Endothelial cell of umbilical vein (primary cell): ENCODE measurements around the gene ANAPC13. TPM values are rescaled to one million over a fixed set of nuclear protein-coding genes. Genes with fewer than 3 reads are reported as not detected.

Experiments used
- BruUV-seq: library from RNA; stranded (reverse); fragments of 400-500 nt; replicated peaks from 2 replicates; lab custom pipeline; 2021; lab: Mats Ljungman, UMichigan
- CTCF ChIA-PET: fragments of 300-600, 350-600 bp; sonication (Branson Sonifier 250); formaldehyde crosslinking; loops from one replicate; lab custom pipeline; 2021; ENCODE audit warnings: antibody characterized with exemption, inconsistent platforms; lab: Charles Lee
- POLR2A ChIA-PET: fragments of 300-600, 350-600 bp; sonication (Branson Sonifier 250); formaldehyde crosslinking; loops from one replicate; lab custom pipeline; 2021; ENCODE audit warnings: antibody characterized with exemption, inconsistent platforms; lab: Charles Lee
- DNase-seq: peaks from one replicate; pipeline ENCODE4 v3.0.0-alpha.2; 2011; ENCODE audit warnings: low read depth, low spot score
- FAIRE-seq: peaks from 2 replicates; lab custom pipeline; 2011; peaks lifted over from hg19 to GRCh38; lab: Jason Lieb, UNC
- H2AFZ ChIP-seq: 2 replicates; pipeline ENCODE4 v1.6.0; 2012; ENCODE audit warnings: low read depth, low read length, control low read depth, inconsistent platforms
- H3K27ac ChIP-seq: 2 replicates; pipeline ENCODE4 v1.5.1; 2011; ENCODE audit warnings: low read depth, mild to moderate bottlenecking, control low read depth, low read length, moderate library complexity; ENCODE audit not compliant: insufficient read depth
- H3K27me3 ChIP-seq, 2 experiments: 2 replicates each; pipeline versions ENCODE4 v1.6.0 to v1.6.1; 2011; ENCODE audit warnings: low read length in 2 of 2, mixed read lengths in 1 of 2; ENCODE audit not compliant: control insufficient read depth in 2 of 2, insufficient read depth in 2 of 2
- H3K36me3 ChIP-seq, 2 experiments: 2 replicates in 1 of 2; 3 replicates in 1 of 2; pipeline ENCODE4 v1.5.1; 2011; ENCODE audit warnings: low read length in 2 of 2, mild to moderate bottlenecking in 1 of 2, moderate library complexity in 1 of 2; ENCODE audit not compliant: control insufficient read depth in 2 of 2, insufficient read depth in 2 of 2; ENCODE audit errors: extremely low read depth in 1 of 2
- H3K4me1 ChIP-seq: 3 replicates; pipeline ENCODE4 v1.5.1; 2011; ENCODE audit warnings: mild to moderate bottlenecking, low read length; ENCODE audit not compliant: control insufficient read depth, insufficient read depth; ENCODE audit errors: extremely low read depth
- H3K4me2 ChIP-seq: 2 replicates; pipeline ENCODE4 v1.6.1; 2011; ENCODE audit warnings: low read length, control low read depth, mixed read lengths; ENCODE audit not compliant: insufficient read depth
- H3K4me3 ChIP-seq, 3 experiments: fragments of 200-600 bp in 1 of 3; sonication (generic), shearing (Covaris generic) in 1 of 3; replicated peaks in 1 of 3; 2 replicates each; pipeline ENCODE4 v1.5.1; 2011 to 2016; ENCODE audit warnings: control low read depth in 3 of 3, low read length in 3 of 3, mild to moderate bottlenecking in 2 of 3, inconsistent platforms in 1 of 3, low read depth in 1 of 3, moderate library complexity in 1 of 3; ENCODE audit not compliant: insufficient read depth in 1 of 3
- H3K79me2 ChIP-seq: 2 replicates; pipeline ENCODE4 v1.6.0; 2012; ENCODE audit warnings: low read length, inconsistent platforms; ENCODE audit not compliant: control insufficient read depth, insufficient read depth
- H3K9ac ChIP-seq: replicated peaks from 2 replicates; pipeline ENCODE3; 2011; ENCODE audit warnings: low read length, control low read depth; ENCODE audit not compliant: insufficient read depth; ENCODE audit errors: extremely low read depth
- H3K9me1 ChIP-seq: replicated peaks from 3 replicates; pipeline ENCODE4 v1.6.0; 2011; ENCODE audit warnings: mild to moderate bottlenecking, low read length; ENCODE audit not compliant: control insufficient read depth, insufficient read depth; ENCODE audit errors: extremely low read depth
- H3K9me3 ChIP-seq: replicated peaks from 2 replicates; pipeline ENCODE4 v1.5.1; 2012; ENCODE audit warnings: low read length, inconsistent platforms; ENCODE audit not compliant: control insufficient read depth, insufficient read depth
- H4K20me1 ChIP-seq: replicated peaks from 2 replicates; pipeline ENCODE3; 2011; ENCODE audit warnings: mild to moderate bottlenecking, low read length; ENCODE audit not compliant: control insufficient read depth, insufficient read depth; ENCODE audit errors: extremely low read depth
- CTCF ChIP-seq, 2 donors: IDR thresholded peaks; 1 replicate in 1 of 2; 2 replicates in 1 of 2; pipeline ENCODE4 v1.5.1; 2011; ENCODE audit warnings: low read length in 2 of 2, mild to moderate bottlenecking in 2 of 2, moderate library complexity in 2 of 2, control low read depth in 1 of 2, inconsistent platforms in 1 of 2, low read depth in 1 of 2; ENCODE audit not compliant: insufficient read depth in 1 of 2; ENCODE audit errors: extremely low read depth in 1 of 2
- EZH2 ChIP-seq: IDR thresholded peaks from 2 replicates; pipeline ENCODE4 v1.6.1; 2012; ENCODE audit warnings: borderline replicate concordance, low read depth, mild to moderate bottlenecking, moderate library complexity, low read length, inconsistent platforms; ENCODE audit not compliant: severe bottlenecking
- FOS ChIP-seq: IDR thresholded peaks from 2 replicates; pipeline ENCODE4 v1.6.1; 2011; ENCODE audit warnings: mild to moderate bottlenecking, low read length, moderate library complexity, borderline replicate concordance; ENCODE audit not compliant: insufficient read depth
- GATA2 ChIP-seq: IDR thresholded peaks from 2 replicates; pipeline ENCODE4 v1.7.0; 2011; ENCODE audit warnings: low read depth, mild to moderate bottlenecking, moderate library complexity, mixed read lengths, low read length; ENCODE audit not compliant: insufficient read length, insufficient read depth
- JUN ChIP-seq: IDR thresholded peaks from 2 replicates; pipeline ENCODE4 v1.6.1; 2011; ENCODE audit warnings: borderline replicate concordance, low read depth; ENCODE audit not compliant: insufficient read length, insufficient read depth
- MAX ChIP-seq: IDR thresholded peaks from 2 replicates; pipeline ENCODE4 v1.6.1; 2011; ENCODE audit not compliant: insufficient read depth, insufficient read length
- MYC ChIP-seq: IDR thresholded peaks from one replicate; pipeline ENCODE4 v1.6.1; 2011; ENCODE audit warnings: mild to moderate bottlenecking, low read depth, low read length
- POLR2A ChIP-seq: IDR thresholded peaks from 2 replicates; pipeline ENCODE4 v1.6.1; 2012; ENCODE audit warnings: low read depth, mild to moderate bottlenecking, control low read depth, low read length
- POLR2AphosphoS5 ChIP-seq: IDR thresholded peaks from 2 replicates; pipeline ENCODE4 v1.6.1; 2012; ENCODE audit warnings: low read depth, mild to moderate bottlenecking, control low read depth, low read length, moderate library complexity; ENCODE audit not compliant: insufficient read depth
- dilution Hi-C: fragments of 300-500 bp; cut with MboI; formaldehyde crosslinking; loops from one replicate; pipeline ENCODE4 v1.15.0; 2019; ENCODE audit warnings: low sequenced_read_pairs; ENCODE audit not compliant: extremely low pct_ligation_motif_present
- intact Hi-C: fragments of 100-400 bp; cut with micrococcal nuclease; formaldehyde crosslinking; loops from one replicate; pipeline ENCODE4 v1.10.0; 2022
- polyA plus RNA-seq, 4 experiments: library from polyadenylated mRNA; depleted of rRNA in 3 of 4; stranded (reverse) in 3 of 4; unstranded in 1 of 4; fragments of >200 nt; gene quantifications; 2 replicates each; pipeline versions ENCODE4 v1.2.1 to v1.2.3, GENCODE V29; 2011 to 2012; ENCODE audit warnings: missing spikeins in 1 of 4
- total RNA-seq: library from RNA; stranded (reverse); gene quantifications from 2 replicates; pipeline ENCODE4 v1.2.3, GENCODE V29; 2021

The ANAPC13 gene
- total and polyA plus RNA-seq, 2 donors (not counting 3 experiments of a cell fraction or from before 2014, with no cell fraction given) = 48.4 to 50.8 TPM

- intact Hi-C loops (no loop called here), dilution Hi-C loops (no loop called here)
- no peaks in the 10 kb centered on the region for H3K9me3 ChIP-seq
- no peak overlapping the region for H3K4me2 ChIP-seq
- no peak for DNase-seq
- TF ChIP-seq FOS = no peak
- no peak for TF ChIP-seq POLR2A
- no peak for TF ChIP-seq GATA2
- TF ChIP-seq POLR2AphosphoS5 = no peak
- no peak for TF ChIP-seq MAX
- TF ChIP-seq CTCF (IDR thresholded peaks at IDR 0.05; ENCODE audit: extremely low read depth in 1 of 2, insufficient read depth in 1 of 2, low read depth in 1 of 2, low read length in 2 of 2) = no peak
- TF ChIP-seq EZH2 = no peak
- no peak for TF ChIP-seq MYC
- no peak for TF ChIP-seq JUN
- H3K4me3 ChIP-seq = no peak overlapping the region
- no peaks in the 10 kb centered on the region for H4K20me1 ChIP-seq
- no peak overlapping the region for H2AFZ ChIP-seq
- H3K4me1 ChIP-seq = peaks cover 8% of the 10 kb centered on the region
- BruUV-seq = no TSS peak
- no peak for FAIRE-seq
- H3K27me3 ChIP-seq = peaks cover 5 to 14% of the 10 kb centered on the region in 2 experiments
- ChIA-PET POLR2A (interaction anchor here (1.2 kb wide), 1 partner anchor 54 kb away, joined by 3 read pairs; the partner anchor contains the start of gene AMOTL2), CTCF (interaction anchor here (1.2 to 4.3 kb wide), 2 partner anchors 18 to 45 kb away, joined by 3 to 29 read pairs; no protein-coding TSS in a partner anchor)
- H3K9me1 ChIP-seq = no peaks in the 10 kb centered on the region
- no peaks in the 10 kb centered on the region for H3K79me2 ChIP-seq
- H3K36me3 ChIP-seq = no peaks in the 10 kb centered on the region
- no peak overlapping the region for H3K9ac ChIP-seq
- H3K27ac ChIP-seq = no peak overlapping the region
These were observed 57.4 kb downstream of the ANAPC13 start for GRCh38 chr3:134428401-134428800.

Other genes starting within 250 kb of the ANAPC13 start
- gene RYK, start 235.1 kb downstream of the ANAPC13 start, total RNA-seq = 44.1 and 48.3 TPM in 2 replicates
- gene RYK, start 235.1 kb downstream of the ANAPC13 start, polyA plus RNA-seq = 23.7 and 23.8 TPM in 2 replicates
- 145 and 167 TPM in 2 replicates for gene AMOTL2, start 111.5 kb downstream of the ANAPC13 start, total RNA-seq
- 129 and 130 TPM in 2 replicates for gene AMOTL2, start 111.5 kb downstream of the ANAPC13 start, polyA plus RNA-seq
- gene CEP63, start 72 bp upstream of the ANAPC13 start, total RNA-seq = 24.9 and 29.4 TPM in 2 replicates
- 3.8 and 5.7 TPM in 2 replicates for gene CEP63, start 72 bp upstream of the ANAPC13 start, polyA plus RNA-seq
- gene KY, start 165.0 kb upstream of the ANAPC13 start, total RNA-seq = not detected in 2 replicates
- gene KY, start 165.0 kb upstream of the ANAPC13 start, polyA plus RNA-seq = not detected in 2 replicates